Measurements from ENCODE around the gene BCCIP. TPM values are rescaled to one million over a fixed set of nuclear protein-coding genes. Genes with fewer than 3 reads are reported as not detected.

BCCIP gene
- total RNA-seq, 1 donor from 2014 or later, result 89.8 TPM

- H3K36me3 Mint-ChIP-seq (ENCODE audit: low read depth), result peaks cover 20% of the 10 kb centered on the region
- H3K4me1 Mint-ChIP-seq, result no peaks in the 10 kb centered on the region
- no peaks in the 10 kb centered on the region for H3K27me3 Mint-ChIP-seq (ENCODE audit: low read depth)
- H3K4me3 Mint-ChIP-seq, result no peak overlapping the region
- no peak for TF ChIP-seq CTCF (conservative IDR thresholded peaks at IDR 0.05)
- H3K9me3 Mint-ChIP-seq, result no peaks in the 10 kb centered on the region
- no peak overlapping the region for H3K27ac Mint-ChIP-seq (ENCODE audit: unreplicated experiment)
- DNase-seq (ENCODE audit: low read depth, low spot score), result no peak
Measured at GRCh38 chr10:125836746-125837145, 13.4 kb downstream of the BCCIP start.

- H3K27ac Mint-ChIP-seq (ENCODE audit: unreplicated experiment), result no peak overlapping the region
- no peak overlapping the region for H3K4me3 Mint-ChIP-seq
- H3K4me1 Mint-ChIP-seq, result no peaks in the 10 kb centered on the region
- H3K27me3 Mint-ChIP-seq (ENCODE audit: low read depth), result no peaks in the 10 kb centered on the region
- H3K9me3 Mint-ChIP-seq, result no peaks in the 10 kb centered on the region
- no peak for TF ChIP-seq CTCF (conservative IDR thresholded peaks at IDR 0.05)
- no peak for DNase-seq (ENCODE audit: low read depth, low spot score)
- H3K36me3 Mint-ChIP-seq (ENCODE audit: low read depth), result peaks cover 17% of the 10 kb centered on the region
Measured at GRCh38 chr10:125838802-125839575, 15.6 kb downstream of the BCCIP start.

GRCh38 chr10:125840406-125840805, 17.1 kb downstream of the BCCIP start:
- no peak for DNase-seq (ENCODE audit: low read depth, low spot score)
- Mint-ChIP-seq H3K4me3 (no peak overlapping the region), H3K27ac (ENCODE audit: unreplicated experiment) (no peak overlapping the region), H3K9me3 (no peaks in the 10 kb centered on the region), H3K36me3 (ENCODE audit: low read depth) (peaks cover 14% of the 10 kb centered on the region), H3K4me1 (no peaks in the 10 kb centered on the region), H3K27me3 (ENCODE audit: low read depth) (no peaks in the 10 kb centered on the region)
- TF ChIP-seq CTCF (conservative IDR thresholded peaks at IDR 0.05), result no peak

GRCh38 chr10:125840955-125841354, 17.6 kb downstream of the BCCIP start:
- TF ChIP-seq CTCF (conservative IDR thresholded peaks at IDR 0.05), result no peak
- H3K27me3 Mint-ChIP-seq (ENCODE audit: low read depth), result no peaks in the 10 kb centered on the region
- H3K4me1 Mint-ChIP-seq, result no peaks in the 10 kb centered on the region
- H3K9me3 Mint-ChIP-seq, result no peaks in the 10 kb centered on the region
- no peak overlapping the region for H3K27ac Mint-ChIP-seq (ENCODE audit: unreplicated experiment)
- H3K36me3 Mint-ChIP-seq (ENCODE audit: low read depth), result peaks cover 11% of the 10 kb centered on the region
- H3K4me3 Mint-ChIP-seq, result no peak overlapping the region
- no peak for DNase-seq (ENCODE audit: low read depth, low spot score)

- H3K4me1 Mint-ChIP-seq, result no peaks in the 10 kb centered on the region
Measured at GRCh38 chr10:125843603-125844329, 20.4 kb downstream of the BCCIP start.

More at GRCh38 chr10:125843603-125844329, 20.4 kb downstream of the BCCIP start:
- Mint-ChIP-seq H3K9me3 (no peaks in the 10 kb centered on the region), H3K27me3 (ENCODE audit: low read depth) (no peaks in the 10 kb centered on the region), H3K36me3 (ENCODE audit: low read depth) (peaks cover 15% of the 10 kb centered on the region), H3K4me3 (no peak overlapping the region), H3K27ac (ENCODE audit: unreplicated experiment) (peak overlapping the region; percentile 2)
- no peak for TF ChIP-seq CTCF (conservative IDR thresholded peaks at IDR 0.05)
- no peak for DNase-seq (ENCODE audit: low read depth, low spot score)
